ENCODE measurements around the gene PITPNC1.
"Not testable (repeated sequence)": the region's sequence is repeated elsewhere in the genome, so short reads cannot be mapped to it uniquely, and the experiment has no call there.

The PITPNC1 gene

GRCh38 chr17:67557921-67558320, 180.8 kb downstream of the PITPNC1 start:
- DNase-seq, result no peak

- DNase-seq, result no peak
Measured at GRCh38 chr17:67558740-67559380, 181.8 kb downstream of the PITPNC1 start.

- DNase-seq, result no peak
Measured at GRCh38 chr17:67559381-67559966, 182.4 kb downstream of the PITPNC1 start.

- DNase-seq, result no peak
Measured at GRCh38 chr17:67562005-67562404, 184.9 kb downstream of the PITPNC1 start.

GRCh38 chr17:67563692-67564228, 186.7 kb downstream of the PITPNC1 start:
- DNase-seq, result no peak

- no peak for DNase-seq
Measured at GRCh38 chr17:67565068-67565467, 188.0 kb downstream of the PITPNC1 start.

GRCh38 chr17:67566656-67567055, 189.6 kb downstream of the PITPNC1 start:
- no peak for DNase-seq

- DNase-seq, result no peak
Measured at GRCh38 chr17:67569015-67569451, 192.0 kb downstream of the PITPNC1 start.

- no peak for DNase-seq
Measured at GRCh38 chr17:67569873-67570272, 192.8 kb downstream of the PITPNC1 start.

GRCh38 chr17:67570797-67571196, 193.7 kb downstream of the PITPNC1 start:
- DNase-seq, result no peak

- DNase-seq, result no peak
Measured at GRCh38 chr17:67571478-67571877, 194.4 kb downstream of the PITPNC1 start.

- DNase-seq, result no peak
Measured at GRCh38 chr17:67573987-67574657, 197.0 kb downstream of the PITPNC1 start.

GRCh38 chr17:67574658-67575293, 197.7 kb downstream of the PITPNC1 start:
- no peak for DNase-seq

- DNase-seq, result no peak
Measured at GRCh38 chr17:67575325-67575724, 198.2 kb downstream of the PITPNC1 start.

- no peak for DNase-seq
Measured at GRCh38 chr17:67576471-67577115, 199.5 kb downstream of the PITPNC1 start.

- DNase-seq, result no peak
Measured at GRCh38 chr17:67577429-67578141, 200.5 kb downstream of the PITPNC1 start.

- DNase-seq, result no peak
Measured at GRCh38 chr17:67578142-67578457, 201.0 kb downstream of the PITPNC1 start.

- not testable (repeated sequence) for DNase-seq
Measured at GRCh38 chr17:67578679-67579405, 201.8 kb downstream of the PITPNC1 start.

- DNase-seq, result no peak
Measured at GRCh38 chr17:67582673-67583081, 205.6 kb downstream of the PITPNC1 start.

GRCh38 chr17:67585077-67585602, 208.1 kb downstream of the PITPNC1 start:
- no peak for DNase-seq

- no peak for DNase-seq
Measured at GRCh38 chr17:67588326-67588725, 211.2 kb downstream of the PITPNC1 start.

All from RPMI8226 (cell line).